GM18861 (cell line): ENCODE data around the gene ENPP6.
"Not testable (repeated sequence)": the region's sequence is repeated elsewhere in the genome, so short reads cannot be mapped to it uniquely, and the experiment has no call there.

Source experiments
- ATAC-seq: cut with Tn5 transposase; IDR thresholded peaks from one replicate; pipeline ENCODE4 v1.9.1; 2021; ENCODE audit not compliant: unreplicated experiment

Gene ENPP6

DNA sequence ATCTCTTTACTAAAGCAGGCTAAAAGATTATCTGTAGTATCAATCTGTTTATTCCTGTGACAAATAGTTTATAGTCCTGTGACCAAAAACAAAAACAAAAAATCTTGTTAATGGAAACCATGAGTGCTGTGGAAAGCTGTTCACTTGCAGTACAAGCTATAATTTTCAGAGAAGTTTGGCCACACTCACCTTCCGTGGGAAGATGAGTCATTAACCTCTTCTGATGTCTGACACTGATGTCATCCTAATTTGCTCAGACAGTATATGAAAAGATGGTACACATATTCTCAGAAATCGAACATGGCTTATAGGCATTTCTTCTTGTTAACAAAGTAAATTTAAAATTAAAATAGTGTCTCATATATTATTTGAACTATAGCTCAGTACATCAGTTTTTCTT lies 19.9 kb upstream of the ENPP6 start:
- no peak for ATAC-seq

DNA sequence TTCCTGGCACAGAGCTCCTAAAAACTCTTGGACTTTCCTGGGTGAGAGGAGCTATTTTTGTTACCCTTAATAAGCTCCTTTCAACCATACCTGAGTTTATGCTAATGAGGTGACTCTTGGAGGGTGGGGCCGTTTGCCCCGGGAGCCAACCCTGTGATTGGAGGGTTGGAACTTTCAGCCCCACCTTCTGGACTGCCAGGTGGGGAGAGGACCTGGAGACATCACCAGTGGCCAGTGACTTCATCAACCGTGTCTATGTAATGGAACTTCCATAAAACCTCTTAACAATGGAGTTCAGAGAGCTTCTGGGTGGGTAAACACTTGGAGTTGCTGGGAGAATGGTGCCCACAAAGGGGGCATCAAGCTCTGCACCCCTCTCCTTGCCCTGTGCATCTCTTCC lies 17.9 kb upstream of the ENPP6 start:
- no peak for ATAC-seq

DNA sequence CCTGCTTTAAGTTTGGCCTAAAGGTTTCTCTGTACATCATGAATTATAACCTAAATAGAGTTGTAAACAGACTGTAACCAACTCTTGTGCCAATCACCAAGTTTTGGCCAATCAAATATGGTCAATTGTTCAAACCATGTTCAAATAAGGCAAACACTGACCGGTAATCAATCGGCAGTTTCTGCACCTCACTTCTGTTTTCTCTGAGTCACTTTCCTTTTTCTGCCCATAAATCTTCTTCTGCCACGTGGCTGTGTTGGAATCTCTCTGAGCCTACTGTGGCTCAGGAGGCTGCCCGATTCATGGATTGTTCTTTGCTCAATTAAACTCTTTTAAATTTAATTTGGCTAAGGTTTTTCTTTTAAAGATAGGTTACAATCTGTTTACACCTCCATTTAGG lies 16.5 kb upstream of the ENPP6 start:
- ATAC-seq: no peak

DNA sequence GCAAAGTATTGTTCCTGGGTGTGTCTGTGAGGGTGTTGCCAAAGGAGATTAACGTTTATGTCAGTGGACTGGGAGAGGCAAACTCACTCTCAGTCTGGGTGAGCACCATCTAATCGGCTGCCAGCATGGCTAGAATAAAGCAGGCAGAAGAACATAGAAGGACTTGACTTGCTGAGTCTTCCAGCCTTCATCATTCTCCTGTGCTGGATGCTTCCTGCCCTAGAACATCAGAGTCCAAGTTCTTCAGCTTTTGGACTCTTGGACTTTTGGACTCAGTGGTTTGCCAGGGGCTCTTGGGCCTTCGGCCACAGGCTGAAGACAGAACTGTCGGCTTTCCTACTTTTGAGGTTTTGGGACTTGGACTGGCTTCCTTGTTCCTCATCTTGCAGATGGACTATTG lies 15.3 kb upstream of the ENPP6 start:
- no peak for ATAC-seq

DNA sequence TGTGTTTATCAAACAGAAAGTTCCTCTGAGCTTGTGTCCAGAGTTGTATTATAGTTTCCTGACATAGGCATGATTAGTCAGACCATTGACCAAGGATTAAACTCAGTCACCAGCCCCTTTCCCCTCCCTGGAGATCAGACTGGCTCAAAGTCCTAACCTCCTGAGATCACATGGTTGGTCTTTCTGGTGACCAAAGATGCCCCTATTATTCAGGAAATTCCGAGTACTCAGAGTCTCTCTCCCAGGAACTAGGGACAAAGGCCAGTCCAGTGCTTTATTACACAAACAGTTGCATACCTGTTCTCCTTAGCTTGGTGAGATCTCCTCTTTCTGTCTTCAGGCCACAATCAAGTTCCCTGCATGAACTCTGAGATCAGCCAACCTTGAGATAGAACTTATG lies 14.5 kb upstream of the ENPP6 start:
- no peak for ATAC-seq

DNA sequence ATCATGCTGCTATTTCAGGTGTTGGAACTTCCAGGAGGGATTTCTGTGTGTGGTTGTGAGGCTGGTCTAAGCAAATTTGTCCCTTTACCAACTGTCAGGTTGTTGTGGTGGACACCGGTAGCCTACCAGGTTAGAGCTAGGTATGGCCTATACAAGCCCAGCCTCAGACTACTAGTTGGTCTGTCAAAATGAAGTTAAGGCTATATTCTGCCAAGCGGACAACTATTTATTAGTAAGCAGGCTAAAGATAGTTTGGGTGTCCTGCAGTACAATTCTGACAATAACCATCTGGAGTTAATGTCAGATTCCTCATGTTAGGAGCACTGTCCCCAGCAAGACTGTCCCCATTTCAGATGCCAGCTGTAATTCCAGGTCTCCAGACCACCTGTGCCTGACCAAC lies 13.9 kb upstream of the ENPP6 start:
- no peak for ATAC-seq

DNA sequence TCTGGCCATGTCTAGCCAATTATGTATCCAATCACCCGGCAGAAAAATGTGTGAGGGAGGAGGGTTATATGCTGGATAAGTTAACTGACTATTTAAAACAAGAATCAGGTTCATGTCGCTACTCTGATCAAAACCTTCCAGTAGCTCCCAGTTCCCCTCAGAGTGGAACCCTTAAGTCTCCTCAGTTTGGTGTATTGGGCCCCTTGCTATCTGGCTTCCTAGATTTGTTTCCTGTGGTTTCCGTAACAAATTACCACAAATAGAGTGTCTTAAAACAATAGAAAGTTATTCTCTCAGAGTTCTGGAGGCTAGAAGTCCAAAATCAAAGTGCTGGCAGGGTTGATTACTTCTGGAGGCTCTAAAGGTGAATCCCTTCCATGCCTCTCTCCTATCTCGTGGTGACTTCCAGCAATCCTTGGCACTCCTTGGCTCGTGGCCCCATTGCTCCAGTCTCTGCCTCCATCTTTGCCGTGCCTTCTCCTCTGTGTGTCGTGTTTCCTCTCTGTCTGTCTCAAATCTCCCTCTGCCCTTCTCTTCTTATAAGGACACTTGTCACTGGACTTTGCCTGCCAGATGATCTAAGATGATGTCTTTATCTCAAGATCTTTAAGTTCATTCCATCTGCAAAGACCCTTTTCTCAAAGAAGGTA lies 10.5 kb upstream of the ENPP6 start:
- ATAC-seq: no peak

DNA sequence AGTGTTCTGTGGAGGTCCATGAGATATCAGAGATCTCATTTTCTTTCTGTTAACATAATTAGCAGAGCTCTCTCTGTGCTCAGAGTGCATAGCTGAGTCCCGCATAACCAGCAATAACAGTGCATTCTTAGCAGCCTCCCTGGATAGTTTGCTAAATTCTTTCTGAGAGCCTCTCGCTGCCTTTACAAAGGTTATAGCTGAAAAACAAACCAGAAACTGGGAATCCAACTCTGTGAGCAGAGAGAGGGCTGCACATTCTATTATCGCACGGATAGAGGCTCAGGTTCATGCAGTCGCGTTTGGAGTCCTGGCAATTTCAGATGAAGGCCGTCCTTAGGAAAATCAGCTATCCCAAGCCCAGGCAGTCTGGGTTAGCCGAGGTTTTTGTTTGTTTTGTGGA lies 1.2 kb downstream of the ENPP6 start:
- ATAC-seq: no peak

DNA sequence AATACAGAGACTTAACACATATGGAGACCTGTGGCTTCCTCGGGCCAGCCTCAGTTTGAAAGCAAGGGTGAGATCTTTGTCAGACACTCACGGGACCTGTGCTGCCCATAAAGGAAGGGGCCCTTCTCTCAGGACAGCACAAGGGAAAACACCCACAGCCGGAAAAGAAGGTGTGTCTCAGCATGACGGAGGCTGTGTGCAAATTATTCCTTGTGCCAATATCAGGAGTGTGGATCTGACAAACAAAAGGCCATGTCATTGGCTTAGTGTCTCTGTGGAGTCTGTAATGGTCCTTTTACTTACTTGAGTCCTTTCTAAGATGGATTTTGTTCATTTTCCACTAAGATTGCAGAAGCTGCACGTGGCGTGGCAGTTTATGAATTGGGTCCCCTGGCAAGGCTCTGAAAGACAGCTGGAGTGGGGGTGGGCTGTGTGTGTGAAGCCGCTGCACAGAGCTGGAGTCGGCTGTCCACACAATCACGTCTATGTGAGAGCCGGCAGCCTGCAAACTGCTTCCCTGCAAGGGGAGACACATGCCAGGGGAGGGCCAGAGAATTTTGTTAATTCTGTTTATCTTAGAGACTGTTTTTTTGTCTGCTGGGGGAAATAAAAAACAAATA lies 1.9 kb downstream of the ENPP6 start:
- no peak for ATAC-seq

DNA sequence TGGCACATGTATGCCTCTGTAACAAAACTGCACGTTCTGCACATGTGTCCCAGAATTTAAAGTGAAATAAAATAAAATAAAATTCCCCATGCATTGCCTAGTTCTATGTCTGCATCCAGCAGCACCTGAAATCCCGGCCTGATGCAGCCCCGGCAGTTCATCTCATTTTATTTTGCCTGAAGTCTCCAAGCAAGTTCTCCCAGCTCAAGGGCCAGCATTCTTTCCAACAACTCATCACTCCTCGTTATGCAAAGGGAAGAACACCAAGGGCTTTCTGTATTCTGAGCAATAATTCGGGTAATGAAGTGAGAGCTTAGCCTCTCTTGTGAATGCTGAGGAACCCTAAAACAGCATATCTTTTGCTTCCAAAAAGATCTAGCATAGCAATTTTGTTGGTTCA lies 2.7 kb downstream of the ENPP6 start:
- no peak for ATAC-seq

DNA sequence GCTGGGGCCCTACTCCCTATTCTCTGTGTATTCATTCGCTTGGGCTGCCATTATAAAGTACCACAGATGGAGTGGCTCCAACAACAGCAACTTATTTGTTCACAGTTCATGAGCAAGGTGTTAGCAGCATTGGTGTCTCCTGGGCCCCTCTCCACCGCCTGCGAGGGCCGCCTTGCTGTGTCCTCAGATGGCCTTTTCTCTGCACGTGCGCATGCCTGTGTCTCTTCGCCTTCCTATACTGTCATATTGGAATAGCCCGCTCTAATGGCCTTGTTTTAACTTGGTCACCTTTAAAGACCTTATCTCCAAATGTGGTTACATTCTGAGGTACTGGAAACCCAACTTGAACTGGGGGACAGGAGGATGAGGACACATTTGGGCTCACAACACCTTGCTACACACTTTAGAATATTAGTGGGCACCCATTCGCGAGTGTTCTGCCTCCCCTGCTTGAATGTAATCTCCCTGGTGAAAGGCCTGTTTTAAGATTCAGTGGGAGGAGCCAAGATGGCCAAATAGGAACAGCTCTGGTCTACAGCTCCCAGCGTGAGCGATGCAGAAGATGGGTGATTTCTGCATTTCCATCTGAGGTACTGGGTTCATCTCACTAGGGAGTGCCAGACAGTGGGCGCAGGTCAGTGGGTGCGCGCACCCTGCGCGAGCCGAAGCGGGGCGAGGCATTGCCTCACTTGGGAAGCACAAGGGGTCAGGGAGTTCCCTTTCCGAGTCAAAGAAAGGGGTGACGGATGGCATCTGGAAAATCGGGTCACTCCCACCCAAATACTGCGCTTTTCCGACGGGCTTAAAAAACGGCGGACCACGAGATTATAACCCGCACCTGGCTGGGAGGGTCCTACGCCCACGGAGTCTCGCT lies 9.7 kb downstream of the ENPP6 start:
- ATAC-seq: not testable (repeated sequence)

DNA sequence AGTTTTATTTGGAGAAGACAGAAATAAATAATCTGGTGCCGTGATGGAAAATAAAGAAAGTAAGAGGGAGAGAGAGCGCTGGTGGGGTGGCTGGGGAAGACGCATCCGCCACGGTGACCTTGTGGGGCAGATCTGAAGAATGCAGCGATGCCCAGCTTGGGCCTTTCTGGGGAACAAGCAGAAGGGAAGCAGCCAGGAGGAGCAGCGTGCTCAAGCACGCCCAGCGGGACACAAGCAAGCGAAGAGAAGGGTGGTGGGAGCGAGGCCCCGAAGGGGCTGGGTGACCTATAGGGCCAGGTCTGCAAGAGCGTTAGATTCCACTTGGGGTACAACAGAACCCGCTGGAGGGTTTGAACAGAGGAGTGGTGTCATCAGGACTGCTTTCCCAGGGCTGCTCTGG lies 12.4 kb downstream of the ENPP6 start:
- no peak for ATAC-seq

DNA sequence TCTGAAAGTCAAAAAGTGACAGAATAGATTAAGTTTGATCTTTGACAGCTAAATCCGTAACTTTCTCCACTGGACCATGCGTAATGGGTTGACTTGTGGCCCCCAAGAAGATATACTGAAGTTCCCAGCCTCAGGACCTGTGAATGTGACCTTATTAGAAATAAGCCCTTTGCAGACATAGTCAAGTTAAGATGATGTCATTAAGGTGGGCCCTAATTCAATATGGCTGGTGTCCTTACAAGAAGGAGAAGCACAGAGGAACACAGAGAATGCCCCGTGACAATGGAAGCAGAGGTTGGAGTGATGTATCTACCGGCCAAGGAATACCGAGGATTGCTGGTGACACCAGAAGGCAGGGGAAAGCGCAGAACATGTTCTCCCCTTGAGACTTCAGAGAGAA lies 14.4 kb downstream of the ENPP6 start:
- ATAC-seq: no peak

DNA sequence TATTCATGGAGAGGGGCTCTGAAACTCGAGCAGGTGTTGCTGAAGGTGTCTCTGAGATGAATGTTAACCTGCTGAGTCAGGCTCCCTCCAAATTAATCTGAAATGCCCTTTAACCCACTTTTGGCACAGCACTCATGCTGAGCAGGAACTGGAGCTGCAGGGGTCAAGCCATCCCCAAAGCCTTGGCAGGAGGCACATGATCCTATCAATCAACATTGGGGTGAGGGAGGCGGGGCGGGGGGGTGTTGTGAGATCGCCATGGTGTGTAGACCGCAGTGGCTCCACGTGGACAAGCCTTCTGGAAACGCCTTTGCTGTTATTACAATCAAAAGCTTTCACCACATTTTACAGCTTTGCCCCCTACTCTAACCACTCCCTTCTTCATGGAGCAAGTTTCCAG lies 16.5 kb downstream of the ENPP6 start:
- ATAC-seq: no peak

DNA sequence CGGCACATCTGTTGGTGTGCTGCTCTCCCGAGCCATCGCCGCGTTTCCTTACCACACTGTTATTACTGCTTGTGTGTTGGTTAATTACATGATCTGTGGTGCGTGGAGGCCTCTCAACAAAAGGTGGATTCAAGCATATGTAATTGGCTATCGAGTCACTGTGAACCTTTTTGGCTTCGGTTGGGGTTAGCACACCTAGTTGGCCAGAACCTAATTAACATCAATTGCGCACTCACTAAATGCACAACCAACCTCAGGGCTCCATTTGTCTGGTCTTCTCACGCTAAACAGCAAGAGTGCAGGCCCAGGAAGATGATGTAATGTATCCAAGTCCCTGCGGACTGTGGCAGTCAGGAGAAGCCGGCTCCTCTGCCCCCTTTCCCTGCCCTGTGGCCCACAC lies 17.4 kb downstream of the ENPP6 start:
- no peak for ATAC-seq

DNA sequence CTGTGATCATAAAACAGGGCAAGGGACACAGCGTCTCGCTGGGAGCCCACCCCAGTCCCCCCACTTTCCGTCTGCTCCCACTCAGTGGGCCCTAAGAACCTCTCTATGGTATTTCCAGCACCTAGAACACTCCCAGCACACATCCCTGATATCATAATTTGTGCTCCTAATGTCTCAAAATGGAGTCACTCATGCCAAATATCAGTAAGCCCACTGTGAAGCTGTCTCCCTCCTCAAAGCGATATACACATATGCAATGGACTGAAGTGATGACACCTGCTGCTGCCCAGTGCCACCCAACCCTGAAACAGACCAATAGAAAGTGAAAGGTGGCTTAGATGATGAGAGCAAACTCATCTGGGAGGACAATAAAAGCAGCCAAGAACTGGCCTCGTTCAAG lies 17.9 kb downstream of the ENPP6 start:
- ATAC-seq: no peak

DNA sequence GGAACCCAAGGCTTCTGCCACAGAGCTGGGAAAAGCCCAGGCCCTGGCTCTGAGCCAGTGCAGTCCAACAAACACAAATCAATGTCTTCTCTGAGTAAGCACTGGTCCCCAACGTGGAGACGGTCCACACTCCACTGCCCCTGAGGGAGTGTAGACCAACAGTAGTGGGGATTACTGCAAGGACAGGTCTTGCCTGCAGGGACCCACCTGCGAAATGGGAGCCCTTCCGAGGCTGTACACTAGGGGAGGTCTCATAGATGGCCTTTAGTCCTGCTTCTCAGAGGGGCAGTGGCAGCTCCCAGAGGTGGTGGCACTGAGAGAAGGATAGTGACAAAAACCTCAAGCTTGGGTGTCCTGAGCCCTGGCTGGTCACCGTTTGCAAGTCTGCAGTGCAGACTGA lies 19.5 kb downstream of the ENPP6 start:
- no peak for ATAC-seq

DNA sequence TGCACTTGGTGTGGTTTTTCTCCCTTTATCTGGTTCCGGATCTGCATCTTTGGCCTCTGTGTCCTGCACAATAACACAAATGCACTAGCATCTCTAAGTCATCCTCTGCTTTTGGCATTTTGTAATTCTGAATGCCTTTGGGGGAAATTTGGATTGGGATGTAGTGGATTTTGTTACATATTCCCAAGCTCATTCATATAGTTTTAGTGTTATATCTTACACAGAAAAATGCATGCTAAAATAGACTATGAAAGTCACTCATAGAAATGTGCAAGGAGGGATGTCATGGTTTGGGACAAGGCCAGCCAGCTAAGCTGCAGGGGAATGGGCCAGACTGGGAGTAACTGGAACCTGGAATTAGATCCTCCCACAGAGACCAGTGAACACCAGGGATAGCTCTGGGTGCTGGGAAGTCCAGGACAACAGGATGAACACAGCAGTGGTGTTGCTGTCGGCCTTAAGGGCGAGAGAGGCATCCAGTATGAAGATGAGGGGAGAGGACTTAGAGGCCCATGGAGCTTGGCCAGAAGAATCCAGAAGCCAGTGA lies 20.1 kb downstream of the ENPP6 start:
- ATAC-seq: no peak

DNA sequence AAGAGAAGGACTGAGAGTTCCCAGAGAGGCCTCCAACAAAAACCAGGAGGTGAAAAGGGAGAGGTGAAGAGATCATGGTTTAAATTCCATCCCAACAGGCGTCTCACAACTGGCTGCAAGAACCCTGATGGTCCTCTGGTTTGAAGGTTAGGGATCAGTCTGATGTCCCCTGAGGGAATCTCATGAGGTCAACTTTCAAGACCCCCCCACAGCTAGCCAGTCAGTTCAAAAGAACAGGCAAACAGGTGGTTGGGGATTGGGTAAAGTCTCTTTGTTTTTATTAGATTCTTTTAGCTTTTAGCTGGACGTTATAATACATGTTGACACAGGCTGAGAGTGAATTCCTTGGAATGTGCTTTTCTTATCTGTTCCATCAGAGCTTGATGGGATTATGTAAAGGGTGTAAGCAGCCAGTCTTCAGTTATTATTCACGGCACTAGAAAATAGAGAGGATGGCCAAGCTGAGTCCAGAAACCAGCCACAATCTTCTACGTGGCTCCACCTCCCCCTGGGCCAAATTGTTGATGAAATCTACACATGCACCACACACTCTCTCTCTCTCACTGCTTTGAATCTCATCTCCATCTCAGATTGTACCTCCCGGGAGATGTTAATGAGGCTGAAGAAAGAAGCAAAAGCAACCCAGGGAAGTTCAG lies 20.8 kb downstream of the ENPP6 start:
- no peak for ATAC-seq

DNA sequence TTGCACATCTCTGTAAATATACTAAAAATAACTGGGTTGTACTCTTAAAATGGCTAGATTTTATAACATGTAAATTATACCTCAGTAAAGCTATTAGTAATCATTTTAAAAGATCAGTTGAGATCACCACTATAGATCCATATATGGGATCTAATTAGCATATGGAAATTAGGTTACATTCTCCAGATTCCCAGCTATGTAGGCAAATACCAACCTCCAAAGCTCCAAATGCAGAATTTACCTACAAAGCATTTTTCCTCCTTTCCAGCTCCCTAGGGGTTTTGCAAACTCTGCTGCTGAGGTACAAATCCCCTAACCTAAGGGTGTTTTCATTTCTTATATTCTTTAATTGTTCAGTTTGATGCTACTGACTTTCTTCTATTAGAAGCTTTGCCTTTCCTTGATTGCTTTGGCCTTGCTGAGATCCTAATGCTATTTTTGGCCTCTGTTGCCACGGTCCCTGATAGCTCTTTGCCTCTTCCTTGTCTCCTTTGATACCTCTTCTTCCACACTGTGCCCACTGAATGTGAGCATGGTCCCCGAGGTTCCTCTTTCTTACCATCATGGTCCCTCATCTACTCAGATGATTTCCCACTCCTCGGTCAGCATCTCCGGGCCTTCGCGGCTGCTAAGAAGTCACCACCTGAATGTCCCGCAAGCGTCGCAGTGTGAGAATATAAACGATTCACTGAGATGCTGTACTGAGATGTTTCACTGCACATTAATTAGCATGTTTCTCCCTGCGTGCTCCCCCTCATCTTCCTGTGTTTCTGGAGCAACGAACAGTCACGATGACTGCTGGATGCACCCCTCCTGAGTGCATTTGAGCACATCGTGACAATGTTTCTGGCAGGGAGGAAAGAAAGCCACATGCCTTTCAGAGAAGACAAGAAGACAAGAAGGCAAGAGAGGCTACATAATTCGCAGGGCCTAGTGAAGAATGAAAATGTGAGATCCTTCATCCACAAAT lies 23.8 kb downstream of the ENPP6 start:
- ATAC-seq: no peak
